ENCODE results near the gene FARP1. TPM values are rescaled to one million over a fixed set of nuclear protein-coding genes. Genes with fewer than 3 reads are reported as not detected.
A peak's percentile ranks its signal among the peaks of the same experiment; 100 is the strongest.

FARP1 gene
- total RNA-seq, 1 donor from 2014 or later: 17.7 TPM

DNA sequence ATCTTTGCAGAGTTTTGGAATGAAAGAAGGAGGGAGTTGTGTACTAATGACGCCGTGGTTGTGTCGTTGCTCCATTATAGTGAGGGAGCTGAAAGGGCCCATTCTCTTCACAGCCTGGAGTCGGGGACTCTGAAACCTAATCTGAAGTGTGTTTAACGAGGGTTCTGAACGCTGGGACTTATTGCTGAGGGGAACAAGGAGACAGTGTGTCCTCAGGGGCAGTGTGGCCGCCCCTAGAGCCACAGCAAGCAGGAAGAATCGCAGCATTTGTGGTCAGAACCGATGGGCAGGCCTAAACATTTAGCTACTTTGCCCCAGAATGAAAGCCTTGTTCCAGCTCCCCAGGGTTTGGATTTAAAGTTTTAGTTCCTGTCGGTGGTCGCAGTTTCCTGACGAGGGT, 190.6 kb downstream of the FARP1 start:
- Histone ChIP-seq H3K27me3 (no peaks in the 10 kb centered on the region), H3K9me3 (no peaks in the 10 kb centered on the region), H3K27ac (no peak overlapping the region), H3K4me3 (no peak overlapping the region), H3K36me3 (no peaks in the 10 kb centered on the region), H3K4me1 (no peaks in the 10 kb centered on the region)
- intact Hi-C loops (cut with DNase I): no loop called here
- peak in 1 of 2 donors; percentile 16 for DNase-seq (ENCODE audit: extremely low spot score in 2 of 2)
- TF ChIP-seq POLR2AphosphoS5 (IDR thresholded peaks at IDR 0.05; ENCODE audit: insufficient read depth in 1 of 2, low read depth in 1 of 2) (no peak), POLR2A (IDR thresholded peaks at IDR 0.05) (no peak)
- TF ChIP-seq, protein P1, sequence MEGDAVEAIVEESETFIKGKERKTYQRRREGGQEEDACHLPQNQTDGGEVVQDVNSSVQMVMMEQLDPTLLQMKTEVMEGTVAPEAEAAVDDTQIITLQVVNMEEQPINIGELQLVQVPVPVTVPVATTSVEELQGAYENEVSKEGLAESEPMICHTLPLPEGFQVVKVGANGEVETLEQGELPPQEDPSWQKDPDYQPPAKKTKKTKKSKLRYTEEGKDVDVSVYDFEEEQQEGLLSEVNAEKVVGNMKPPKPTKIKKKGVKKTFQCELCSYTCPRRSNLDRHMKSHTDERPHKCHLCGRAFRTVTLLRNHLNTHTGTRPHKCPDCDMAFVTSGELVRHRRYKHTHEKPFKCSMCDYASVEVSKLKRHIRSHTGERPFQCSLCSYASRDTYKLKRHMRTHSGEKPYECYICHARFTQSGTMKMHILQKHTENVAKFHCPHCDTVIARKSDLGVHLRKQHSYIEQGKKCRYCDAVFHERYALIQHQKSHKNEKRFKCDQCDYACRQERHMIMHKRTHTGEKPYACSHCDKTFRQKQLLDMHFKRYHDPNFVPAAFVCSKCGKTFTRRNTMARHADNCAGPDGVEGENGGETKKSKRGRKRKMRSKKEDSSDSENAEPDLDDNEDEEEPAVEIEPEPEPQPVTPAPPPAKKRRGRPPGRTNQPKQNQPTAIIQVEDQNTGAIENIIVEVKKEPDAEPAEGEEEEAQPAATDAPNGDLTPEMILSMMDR (IDR thresholded peaks at IDR 0.05): no peak

DNA sequence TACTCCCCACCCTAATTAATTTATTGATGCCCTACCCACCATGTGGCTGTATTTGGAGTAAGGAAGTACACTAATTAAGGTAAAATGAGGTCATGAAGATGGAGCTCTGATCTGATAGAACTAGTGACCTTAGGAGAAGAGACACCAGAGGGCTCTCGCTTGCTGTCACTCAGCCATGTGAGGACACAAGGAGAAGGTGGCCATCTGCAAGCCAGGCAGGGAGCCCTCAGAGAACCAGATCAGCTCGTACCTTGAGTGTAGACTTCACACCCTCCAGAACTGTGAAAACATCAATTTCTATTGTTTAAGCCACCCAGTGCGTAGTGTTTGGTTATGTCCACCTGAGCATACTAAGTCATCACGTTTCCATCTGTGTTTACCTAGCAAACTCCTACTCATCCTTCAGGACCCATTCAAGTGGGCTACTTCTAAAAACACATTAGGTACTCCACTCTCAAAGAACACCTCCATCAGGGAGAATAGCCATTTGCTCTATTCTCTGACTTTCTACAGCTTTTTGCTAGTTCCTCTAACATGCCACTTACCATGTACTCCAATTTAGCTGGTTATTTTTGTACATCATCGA, 191.8 kb downstream of the FARP1 start:
- no peaks in the 10 kb centered on the region for H3K9me3 ChIP-seq
- no peaks in the 10 kb centered on the region for H3K36me3 ChIP-seq
- DNase-seq (ENCODE audit: extremely low spot score in 2 of 2): no peak
- no peak overlapping the region for H3K4me3 ChIP-seq
- no peaks in the 10 kb centered on the region for H3K27me3 ChIP-seq
- TF ChIP-seq POLR2AphosphoS5 (IDR thresholded peaks at IDR 0.05; ENCODE audit: insufficient read depth in 1 of 2, low read depth in 1 of 2): no peak
- TF ChIP-seq, protein P1 (IDR thresholded peaks at IDR 0.05): no peak
- TF ChIP-seq POLR2A (IDR thresholded peaks at IDR 0.05): no peak
- no peaks in the 10 kb centered on the region for H3K4me1 ChIP-seq
- H3K27ac ChIP-seq: no peak overlapping the region
- intact Hi-C loops (cut with DNase I): no loop called here

DNA sequence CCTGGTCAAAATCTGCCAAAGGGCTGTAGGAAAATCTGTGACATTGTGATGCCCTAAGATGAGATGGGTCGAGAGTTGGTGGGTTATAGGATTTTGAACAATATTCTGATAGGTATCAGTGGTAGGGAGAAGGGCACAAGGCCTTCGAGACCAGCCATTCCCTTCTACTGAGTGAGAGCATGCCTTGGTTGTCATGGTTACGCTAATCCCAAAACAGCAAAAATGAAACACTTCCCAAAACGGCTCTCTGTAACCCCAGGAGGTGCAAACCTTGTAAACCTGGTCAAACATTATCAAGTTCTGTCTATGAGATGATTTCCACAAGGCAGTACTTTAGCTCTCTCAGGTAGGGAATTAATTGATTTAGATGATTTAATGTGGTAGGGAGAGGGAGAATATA, 192.8 kb downstream of the FARP1 start:
- Histone ChIP-seq H3K27me3 (no peaks in the 10 kb centered on the region), H3K27ac (no peak overlapping the region), H3K36me3 (no peaks in the 10 kb centered on the region), H3K9me3 (no peaks in the 10 kb centered on the region), H3K4me3 (no peak overlapping the region), H3K4me1 (no peaks in the 10 kb centered on the region)
- DNase-seq (ENCODE audit: extremely low spot score in 2 of 2): no peak
- intact Hi-C loops (cut with DNase I): no loop called here
- TF ChIP-seq, protein P1 (IDR thresholded peaks at IDR 0.05): no peak
- no peak for TF ChIP-seq POLR2AphosphoS5 (IDR thresholded peaks at IDR 0.05; ENCODE audit: insufficient read depth in 1 of 2, low read depth in 1 of 2)
- TF ChIP-seq POLR2A (IDR thresholded peaks at IDR 0.05): no peak

DNA sequence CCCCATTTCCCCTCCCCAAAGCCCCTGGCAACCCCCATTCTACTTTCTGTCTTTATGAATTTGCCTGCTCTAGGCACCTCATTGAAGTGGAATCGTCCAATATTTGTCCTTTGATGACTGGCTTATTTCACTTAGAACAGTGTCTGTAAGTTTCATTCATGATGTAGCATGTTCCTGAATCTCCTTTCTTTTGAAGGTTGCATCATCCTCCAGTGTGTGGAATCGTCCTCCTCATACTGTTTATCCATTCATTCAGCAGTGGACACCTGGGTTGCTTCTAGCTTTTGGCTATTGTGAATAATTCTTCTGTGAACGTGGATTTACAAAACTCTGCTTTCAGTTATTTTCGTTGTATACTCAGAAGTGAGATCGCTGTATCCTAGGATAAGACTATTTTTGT, 195.4 kb downstream of the FARP1 start:
- H3K4me1 ChIP-seq: no peaks in the 10 kb centered on the region
- H3K27me3 ChIP-seq: no peaks in the 10 kb centered on the region
- H3K9me3 ChIP-seq: no peaks in the 10 kb centered on the region
- no peak overlapping the region for H3K4me3 ChIP-seq
- no peak for TF ChIP-seq POLR2A (IDR thresholded peaks at IDR 0.05)
- TF ChIP-seq, protein P1 (IDR thresholded peaks at IDR 0.05): no peak
- intact Hi-C loops (cut with DNase I): no loop called here
- no peak for DNase-seq (ENCODE audit: extremely low spot score in 2 of 2)
- no peak overlapping the region for H3K27ac ChIP-seq
- no peaks in the 10 kb centered on the region for H3K36me3 ChIP-seq

DNA sequence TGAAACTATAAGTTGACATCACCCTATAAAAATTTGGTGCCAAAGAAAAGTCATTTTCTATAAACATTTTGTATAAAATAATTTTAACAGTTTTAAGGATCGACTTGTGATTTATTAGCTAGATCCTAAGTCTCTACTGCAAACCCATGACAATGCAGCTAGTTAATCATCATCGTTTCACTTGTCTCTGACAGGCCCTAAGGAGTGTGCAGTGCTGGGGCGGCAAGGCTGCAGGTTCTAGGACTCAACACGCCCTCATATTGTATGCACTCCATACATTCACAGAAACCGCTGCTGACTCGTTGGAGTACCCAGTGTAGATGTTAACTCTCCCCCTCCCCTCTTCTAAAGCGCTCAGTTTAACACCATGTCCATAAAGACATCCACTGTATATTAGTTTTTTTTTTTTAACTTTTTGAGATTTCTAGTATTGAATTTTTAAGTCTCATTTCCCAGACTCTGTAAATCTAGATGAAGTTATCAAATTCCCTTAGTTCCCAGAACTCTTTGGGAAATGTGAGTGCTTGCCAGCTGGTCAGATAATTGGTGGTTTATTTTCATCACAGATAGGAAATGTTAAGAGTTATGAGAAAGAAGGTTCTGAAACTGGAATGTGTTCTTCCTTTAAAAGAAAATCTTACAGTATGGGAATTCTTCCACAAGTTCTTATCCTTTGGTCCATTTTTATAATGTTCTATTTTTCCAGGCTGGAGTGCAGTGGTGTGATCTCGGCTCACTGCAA, 197.0 kb downstream of the FARP1 start:
- peak in 1 of 2 donors; percentile 27 for DNase-seq (ENCODE audit: extremely low spot score in 2 of 2)
- Histone ChIP-seq H3K27ac (no peak overlapping the region), H3K36me3 (no peaks in the 10 kb centered on the region), H3K4me3 (no peak overlapping the region), H3K4me1 (no peaks in the 10 kb centered on the region), H3K9me3 (no peaks in the 10 kb centered on the region), H3K27me3 (no peaks in the 10 kb centered on the region)
- TF ChIP-seq POLR2A (IDR thresholded peaks at IDR 0.05) (no peak), POLR2AphosphoS5 (IDR thresholded peaks at IDR 0.05; ENCODE audit: insufficient read depth in 1 of 2, low read depth in 1 of 2) (no peak)
- TF ChIP-seq, protein P1 (IDR thresholded peaks at IDR 0.05): no peak
- intact Hi-C loops (cut with DNase I): no loop called here
